VCaP (cell line): ENCODE measurements around the gene ANO4.
"Not testable (repeated sequence)": the region's sequence is repeated elsewhere in the genome, so short reads cannot be mapped to it uniquely, and the experiment has no call there.

Experiments used
- H3K27ac ChIP-seq: fragments of 450-650 bp; 2 replicates; pipeline ENCODE4 v1.5.1; 2017
- CTCF ChIP-seq: fragments of 450-650 bp; conservative IDR thresholded peaks from 2 replicates; pipeline ENCODE4 v1.5.1; 2017; ENCODE audit warnings: mild to moderate bottlenecking, moderate library complexity

ANO4 gene

GRCh38 chr12:100984796-100985195 is 190.2 kb downstream of the ANO4 start:
- no peak overlapping the region for H3K27ac ChIP-seq
- TF ChIP-seq CTCF: no peak

- no peak for TF ChIP-seq CTCF
- no peak overlapping the region for H3K27ac ChIP-seq
Measured at GRCh38 chr12:100986595-100987547, 192.3 kb downstream of the ANO4 start.

GRCh38 chr12:100987552-100988521 is 193.3 kb downstream of the ANO4 start:
- H3K27ac ChIP-seq: no peak overlapping the region

GRCh38 chr12:100989509-100989908 is 194.9 kb downstream of the ANO4 start:
- not testable (repeated sequence) for H3K27ac ChIP-seq

More at GRCh38 chr12:100987552-100988521, 193.3 kb downstream of the ANO4 start:
- TF ChIP-seq CTCF: peak; percentile 59

- no peak overlapping the region for H3K27ac ChIP-seq
- no peak for TF ChIP-seq CTCF
Measured at GRCh38 chr12:100991102-100991501, 196.5 kb downstream of the ANO4 start.

GRCh38 chr12:100992194-100992593 is 197.6 kb downstream of the ANO4 start:
- TF ChIP-seq CTCF: no peak
- H3K27ac ChIP-seq: no peak overlapping the region

GRCh38 chr12:100993916-100994450 is 199.4 kb downstream of the ANO4 start:
- H3K27ac ChIP-seq: no peak overlapping the region
- TF ChIP-seq CTCF: no peak
